PC-3 (cell line): ENCODE measurements around the gene MAP2. TPM values are rescaled to one million over a fixed set of nuclear protein-coding genes. Genes with fewer than 3 reads are reported as not detected.

Source experiments
- ATAC-seq: fragments of 200-7000 bp; cut with Tn5 transposase; 2 replicates; pipeline ENCODE4 v1.9.1; 2020; ENCODE audit warnings: mild to moderate bottlenecking, moderate library complexity
- BruUV-seq: library from RNA; stranded (reverse); fragments of 400-500 nt; replicated peaks from 2 replicates; lab custom pipeline; 2021; lab: Mats Ljungman, UMichigan
- CTCF ChIA-PET: fragments of 300-600 bp; sonication (Branson Sonifier 250); formaldehyde crosslinking; loops from one replicate; lab custom pipeline; 2022; ENCODE audit warnings: antibody characterized with exemption; lab: Charles Lee
- POLR2A ChIA-PET: fragments of 300-600 bp; sonication (Branson Sonifier 250); formaldehyde crosslinking; loops from one replicate; lab custom pipeline; 2022; ENCODE audit warnings: antibody characterized with exemption; ENCODE audit not compliant: unreplicated experiment; lab: Charles Lee
- DNase-seq: peaks from one replicate; pipeline ENCODE4 v3.0.0-alpha.2; 2015
- H2AFZ ChIP-seq: fragments of 300-600 bp; sonication (generic); 2 replicates; pipeline ENCODE4 v1.6.0; 2016; ENCODE audit warnings: antibody characterized with exemption, low read length
- H3F3A ChIP-seq: fragments of 300-600 bp; sonication (generic); one replicate; pipeline ENCODE4 v1.6.0; 2017; ENCODE audit warnings: antibody characterized with exemption, low read length, control low read depth, mild to moderate bottlenecking; ENCODE audit not compliant: unreplicated experiment
- H3K27ac ChIP-seq: fragments of 300-600 bp; sonication (generic); 2 replicates; pipeline ENCODE4 v1.5.1; 2016; ENCODE audit warnings: mild to moderate bottlenecking, low read length
- H3K27me3 ChIP-seq: fragments of 300-600 bp; sonication (generic); 2 replicates; pipeline ENCODE4 v1.6.1; 2016; ENCODE audit warnings: low read length, mixed read lengths
- H3K36me3 ChIP-seq: fragments of 300-600 bp; sonication (generic); 2 replicates; pipeline ENCODE4 v1.6.1; 2016; ENCODE audit warnings: low read depth, mixed run types, low read length, mixed read lengths
- H3K4me1 ChIP-seq: fragments of 300-600 bp; sonication (generic); 2 replicates; pipeline ENCODE4 v1.5.1; 2016; ENCODE audit warnings: low read length; ENCODE audit not compliant: insufficient read depth
- H3K4me2 ChIP-seq: fragments of 300-600 bp; sonication (generic); 2 replicates; pipeline ENCODE4 v1.6.0; 2016; ENCODE audit warnings: low read length
- H3K4me3 ChIP-seq: fragments of 300-600 bp; sonication (generic); 2 replicates; pipeline ENCODE4 v1.5.1; 2016; ENCODE audit warnings: mild to moderate bottlenecking, low read length, mixed read lengths
- H3K79me2 ChIP-seq: fragments of 300-600 bp; sonication (generic); 2 replicates; pipeline ENCODE4 v1.6.1; 2017; ENCODE audit warnings: low read length, mixed read lengths
- H3K9ac ChIP-seq: fragments of 300-600 bp; sonication (generic); 2 replicates; pipeline ENCODE4 v1.6.0; 2016; ENCODE audit warnings: mild to moderate bottlenecking, low read length
- H3K9me2 ChIP-seq: fragments of 300-600 bp; sonication (generic); replicated peaks from 2 replicates; pipeline ENCODE4 v1.6.1; 2016; ENCODE audit warnings: mixed run types, low read length, mixed read lengths
- H3K9me3 ChIP-seq: fragments of 300-600 bp; sonication (generic); 2 replicates; pipeline ENCODE4 v1.6.1; 2016; ENCODE audit warnings: low read length, mixed read lengths
- H4K20me1 ChIP-seq: fragments of 300-600 bp; sonication (generic); 2 replicates; pipeline ENCODE4 v1.6.1; 2016; ENCODE audit warnings: low read length, mixed read lengths
- CTCF ChIP-seq: fragments of 300-600 bp; sonication (generic); conservative IDR thresholded peaks from 2 replicates; pipeline ENCODE4 v1.5.1; 2017; ENCODE audit warnings: antibody characterized with exemption, low read depth, mild to moderate bottlenecking, low read length
- EZH2 ChIP-seq: fragments of 300-600 bp; sonication (generic); IDR thresholded peaks from one replicate; pipeline ENCODE4 v1.6.1; 2017; ENCODE audit warnings: antibody characterized with exemption, mild to moderate bottlenecking, low read length; ENCODE audit not compliant: unreplicated experiment
- EZH2phosphoT487 ChIP-seq: fragments of 300-600 bp; sonication (generic); IDR thresholded peaks from 2 replicates; pipeline ENCODE4 v1.6.1; 2018; ENCODE audit warnings: mild to moderate bottlenecking, antibody characterized with exemption, low read length, borderline replicate concordance
- intact Hi-C: fragments of 100-400 bp; cut with micrococcal nuclease; formaldehyde crosslinking; loops from 2 replicates; pipeline ENCODE4 v1.9.0; 2023
- total RNA-seq: library from RNA; depleted of rRNA; stranded (reverse); fragments of >200 nt; gene quantifications from 2 replicates; pipeline ENCODE4 v1.2.3, GENCODE V29; 2014

The MAP2 gene
- total RNA-seq, 1 experiment from 2014 or later = 2.1 TPM

DNA sequence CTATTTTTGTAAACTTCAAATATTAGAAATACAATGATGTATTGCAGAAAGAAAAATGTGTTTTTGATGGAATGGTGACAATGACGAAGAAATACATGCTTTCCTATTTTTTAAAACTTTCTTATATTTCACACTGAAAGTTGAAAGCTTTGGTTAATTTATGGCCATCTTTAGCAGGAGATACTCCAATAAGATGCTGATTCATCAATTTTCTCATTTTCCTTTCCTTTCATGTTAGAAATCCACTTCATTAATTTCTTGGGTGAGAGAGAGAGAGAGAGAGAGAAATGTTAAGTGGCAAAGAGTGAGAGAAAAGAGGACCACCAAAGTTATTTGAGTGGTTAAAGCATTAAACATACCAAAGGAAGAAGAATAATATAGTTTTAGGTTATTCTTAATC lies 28.6 kb upstream of the MAP2 start:
- no peak overlapping the region for H3K4me2 ChIP-seq
- DNase-seq (no peak), ATAC-seq (no peak)
- H3K79me2 ChIP-seq = no peaks in the 10 kb centered on the region
- H3K27me3 ChIP-seq = no peaks in the 10 kb centered on the region
- no peak overlapping the region for H3K4me3 ChIP-seq
- H2AFZ ChIP-seq = no peak overlapping the region
- no TSS peak for BruUV-seq
- intact Hi-C loops = no loop called here
- ChIA-PET POLR2A (no interaction called here), CTCF (no interaction called here)
- H3K4me1 ChIP-seq = peaks cover 25% of the 10 kb centered on the region
- H3F3A ChIP-seq = peaks cover 6% of the 10 kb centered on the region
- no peak overlapping the region for H3K9ac ChIP-seq
- no peaks in the 10 kb centered on the region for H3K9me2 ChIP-seq
- no peaks in the 10 kb centered on the region for H3K36me3 ChIP-seq
- no peak for TF ChIP-seq EZH2
- TF ChIP-seq CTCF = no peak
- no peak for TF ChIP-seq EZH2phosphoT487
- H4K20me1 ChIP-seq = no peaks in the 10 kb centered on the region
- no peak overlapping the region for H3K27ac ChIP-seq
- H3K9me3 ChIP-seq = no peaks in the 10 kb centered on the region

- CTCF ChIA-PET = no interaction called here
- POLR2A ChIA-PET = no interaction called here
- intact Hi-C loops = no loop called here
These were observed 28.2 kb upstream of the MAP2 start for GRCh38 chr2:209395652-209396051.

DNA sequence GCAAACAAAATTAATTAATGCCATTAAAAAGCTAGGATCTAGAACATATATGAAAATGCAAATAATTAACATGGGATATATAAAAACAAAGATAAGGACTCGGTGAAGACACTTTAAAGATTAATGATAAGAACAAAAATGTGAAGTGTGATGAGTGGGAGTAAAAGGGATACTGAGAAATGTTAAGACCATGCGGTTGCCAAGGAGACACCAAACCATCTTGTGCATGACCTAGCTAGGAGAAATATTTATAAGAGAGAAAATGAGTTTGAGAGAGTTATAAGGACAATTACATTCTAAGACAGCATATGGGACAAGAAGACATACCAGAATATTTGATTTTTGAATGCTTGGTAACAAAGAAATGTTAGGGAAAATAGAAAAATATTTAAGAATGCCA lies 25.4 kb upstream of the MAP2 start:
- intact Hi-C loops = no loop called here
- H3K4me1 ChIP-seq = peaks cover 1% of the 10 kb centered on the region; the same call in 1 of the 2 replicates
- H3K4me3 ChIP-seq = no peak overlapping the region
- H3K36me3 ChIP-seq = no peaks in the 10 kb centered on the region
- no peak for DNase-seq
- TF ChIP-seq EZH2 (no peak), EZH2phosphoT487 (no peak), CTCF (no peak)
- H3K27ac ChIP-seq = no peak overlapping the region
- no peak for ATAC-seq
- ChIA-PET CTCF (no interaction called here), POLR2A (no interaction called here)
- H3K27me3 ChIP-seq = no peaks in the 10 kb centered on the region
- no peaks in the 10 kb centered on the region for H3K79me2 ChIP-seq
- no peak overlapping the region for H2AFZ ChIP-seq
- H3K9me3 ChIP-seq = no peaks in the 10 kb centered on the region
- no peak overlapping the region for H3K9ac ChIP-seq
- no TSS peak for BruUV-seq
- H4K20me1 ChIP-seq = no peaks in the 10 kb centered on the region
- no peak overlapping the region for H3K4me2 ChIP-seq
- H3F3A ChIP-seq = no peaks in the 10 kb centered on the region
- no peaks in the 10 kb centered on the region for H3K9me2 ChIP-seq

More at GRCh38 chr2:209395652-209396051, 28.2 kb upstream of the MAP2 start:
- no peak overlapping the region for H3K4me2 ChIP-seq
- peaks cover 6% of the 10 kb centered on the region for H3F3A ChIP-seq
- TF ChIP-seq EZH2 = no peak
- TF ChIP-seq CTCF = no peak
- H3K9me2 ChIP-seq = no peaks in the 10 kb centered on the region
- no peak overlapping the region for H3K9ac ChIP-seq
- no peaks in the 10 kb centered on the region for H4K20me1 ChIP-seq
- H3K36me3 ChIP-seq = no peaks in the 10 kb centered on the region
- H2AFZ ChIP-seq = no peak overlapping the region
- H3K4me1 ChIP-seq = peaks cover 25% of the 10 kb centered on the region
- no peak overlapping the region for H3K4me3 ChIP-seq
- H3K27ac ChIP-seq = no peak overlapping the region
- H3K79me2 ChIP-seq = no peaks in the 10 kb centered on the region
- DNase-seq = no peak
- no TSS peak for BruUV-seq
- H3K9me3 ChIP-seq = no peaks in the 10 kb centered on the region
- no peak for ATAC-seq
- no peaks in the 10 kb centered on the region for H3K27me3 ChIP-seq
